HG03469 (cell line): Measurements from ENCODE around the gene SRSF10.
A peak's percentile ranks its signal among the peaks of the same experiment; 100 is the strongest.
"Not testable (repeated sequence)": the region's sequence is repeated elsewhere in the genome, so short reads cannot be mapped to it uniquely, and the experiment has no call there.

Source experiments
- ATAC-seq: cut with Tn5 transposase; IDR thresholded peaks from one replicate; pipeline ENCODE4 v1.9.1; 2021; ENCODE audit warnings: mild to moderate bottlenecking, moderate library complexity, moderate number of reproducible peaks; ENCODE audit not compliant: unreplicated experiment

Gene SRSF10

GRCh38 chr1:23959461-23960290, 20.5 kb downstream of the SRSF10 start, which contains the start of gene PNRC2:
Gene PNRC2, plus strand, starts transcription at chr1:23959828. Its CDS starts 1,630 bp downstream, at chr1:23961458.
- peak; percentile 34 for ATAC-seq

GRCh38 chr1:23958810-23959460, 21.2 kb downstream of the SRSF10 start:
- peak; percentile 33 for ATAC-seq

- ATAC-seq = not testable (repeated sequence)
Observed at GRCh38 chr1:23958040-23958809, 21.9 kb downstream of the SRSF10 start.

GRCh38 chr1:23957096-23957495, 23.0 kb downstream of the SRSF10 start:
- no peak for ATAC-seq

- ATAC-seq = no peak
Observed at GRCh38 chr1:23953020-23953419, 27.1 kb downstream of the SRSF10 start.

GRCh38 chr1:23947366-23947765, 32.8 kb downstream of the SRSF10 start:
- ATAC-seq = no peak

- ATAC-seq = no peak
Observed at GRCh38 chr1:23936481-23937176, 43.5 kb downstream of the SRSF10 start.

- no peak for ATAC-seq
Observed at GRCh38 chr1:23931491-23931880, 48.6 kb downstream of the SRSF10 start.

- no peak for ATAC-seq
Observed at GRCh38 chr1:23930861-23931490, 49.2 kb downstream of the SRSF10 start.

- ATAC-seq = no peak
Observed at GRCh38 chr1:23930270-23930669, 49.9 kb downstream of the SRSF10 start.

GRCh38 chr1:23928789-23929188, 51.3 kb downstream of the SRSF10 start:
- no peak for ATAC-seq

- no peak for ATAC-seq
Observed at GRCh38 chr1:23927097-23927496, 53.0 kb downstream of the SRSF10 start.

GRCh38 chr1:23925279-23925678, 54.8 kb downstream of the SRSF10 start:
- ATAC-seq = no peak

- no peak for ATAC-seq
Observed at GRCh38 chr1:23924601-23925000, 55.5 kb downstream of the SRSF10 start.

- no peak for ATAC-seq
Observed at GRCh38 chr1:23923592-23924499, 56.3 kb downstream of the SRSF10 start.

- no peak for ATAC-seq
Observed at GRCh38 chr1:23922321-23922943, 57.7 kb downstream of the SRSF10 start.

GRCh38 chr1:23916209-23917131, 63.7 kb downstream of the SRSF10 start:
- ATAC-seq = no peak

GRCh38 chr1:23915466-23915865, 64.7 kb downstream of the SRSF10 start:
- no peak for ATAC-seq
